Mesodermal cell (in vitro differentiated cells): ENCODE measurements around the gene RHOA.
"Not testable (repeated sequence)": the region's sequence is repeated elsewhere in the genome, so short reads cannot be mapped to it uniquely, and the experiment has no call there.

ENCODE experiments used
- H3K27ac ChIP-seq: 2 replicates; pipeline ENCODE4 v1.7.0; 2013; ENCODE audit warnings: mild to moderate bottlenecking, low read depth, low read length, moderate library complexity; ENCODE audit not compliant: severe bottlenecking
- H3K36me3 ChIP-seq: 2 replicates; pipeline ENCODE4 v1.7.1; 2013; ENCODE audit warnings: mild to moderate bottlenecking, low read length, moderate library complexity; ENCODE audit not compliant: control insufficient read depth, insufficient read depth
- H3K4me1 ChIP-seq: one replicate; pipeline ENCODE4 v1.7.1; 2013; ENCODE audit warnings: mild to moderate bottlenecking, low read length; ENCODE audit not compliant: insufficient read depth, control insufficient read depth, poor library complexity, severe bottlenecking
- H3K4me3 ChIP-seq: 2 replicates; pipeline ENCODE4 v1.7.0; 2013; ENCODE audit warnings: low read length, control low read depth, mild to moderate bottlenecking; ENCODE audit not compliant: insufficient read depth, poor library complexity, severe bottlenecking; ENCODE audit errors: extremely low read depth
- H3K9me3 ChIP-seq: 2 replicates; pipeline ENCODE4 v1.7.1; 2013; ENCODE audit warnings: mild to moderate bottlenecking, low read length, moderate library complexity; ENCODE audit not compliant: control insufficient read depth
- WGBS, 2 experiments: methylation state at CpG; one replicate each; pipeline ENCODE4 v1.1.5; 2013; ENCODE audit warnings: missing lambda C conversion rate in 2 of 2; ENCODE audit not compliant: insufficient coverage in 2 of 2; 5-methylcytosine and 5-hydroxymethylcytosine counted together

The RHOA gene

GRCh38 chr3:49411535-49411967 lies 225 bp downstream of the RHOA start:
- WGBS, 2 experiments = 1% methylated on average over 37 to 59 of the region's 59 CpGs
- H3K9me3 ChIP-seq = no peaks in the 10 kb centered on the region
- H3K27ac ChIP-seq = peak overlapping the region; percentile 95
- H3K4me1 ChIP-seq = peaks cover 14% of the 10 kb centered on the region
- H3K4me3 ChIP-seq = peak overlapping the region; percentile 66
- H3K36me3 ChIP-seq = peaks cover 30% of the 10 kb centered on the region

GRCh38 chr3:49410846-49411534 lies 786 bp downstream of the RHOA start:
- H3K27ac ChIP-seq = peak overlapping the region; percentile 95
- no peaks in the 10 kb centered on the region for H3K9me3 ChIP-seq
- H3K4me1 ChIP-seq = peaks cover 8% of the 10 kb centered on the region
- peak overlapping the region; percentile 66 for H3K4me3 ChIP-seq
- WGBS, 2 experiments = 0% methylated on average over 24 to 26 of the region's 33 CpGs
- peaks cover 27% of the 10 kb centered on the region for H3K36me3 ChIP-seq

GRCh38 chr3:49410066-49410845 lies 1.5 kb downstream of the RHOA start:
- peak overlapping the region; percentile 66 for H3K4me3 ChIP-seq
- peaks cover 20% of the 10 kb centered on the region for H3K36me3 ChIP-seq
- H3K9me3 ChIP-seq = no peaks in the 10 kb centered on the region
- peaks cover 7% of the 10 kb centered on the region for H3K4me1 ChIP-seq
- no peak overlapping the region for H3K27ac ChIP-seq
- 0% methylated on average over 1 of the region's 4 CpGs; no CpG with 5 or more reads in 1 of the 2 experiments for WGBS, 2 experiments

GRCh38 chr3:49406571-49407565 lies 4.9 kb downstream of the RHOA start:
- Histone ChIP-seq H3K4me3 (no peak overlapping the region), H3K4me1 (peaks cover 3% of the 10 kb centered on the region), H3K9me3 (no peaks in the 10 kb centered on the region), H3K27ac (no peak overlapping the region), H3K36me3 (peaks cover 31% of the 10 kb centered on the region)
- WGBS, 2 experiments = 93 to 94% methylated on average over 9 of the region's 17 CpGs

GRCh38 chr3:49405570-49405969 lies 6.2 kb downstream of the RHOA start:
- not testable (repeated sequence) for H3K4me1 ChIP-seq, H3K27ac ChIP-seq, H3K9me3 ChIP-seq, H3K4me3 ChIP-seq
- 82 to 100% methylated on average over 2 to 6 of the region's 9 CpGs for WGBS, 2 experiments
- H3K36me3 ChIP-seq = peaks cover 41% of the 10 kb centered on the region

- Histone ChIP-seq H3K36me3 (peaks cover 32% of the 10 kb centered on the region), H3K9me3 (no peaks in the 10 kb centered on the region), H3K4me1 (peaks cover 3% of the 10 kb centered on the region), H3K27ac (peak overlapping the region; percentile 16), H3K4me3 (no peak overlapping the region)
- 90 to 100% methylated on average over 2 to 4 of the region's 5 CpGs for WGBS, 2 experiments
Measured at GRCh38 chr3:49403891-49404290, 7.9 kb downstream of the RHOA start.

- Histone ChIP-seq H3K9me3 (no peaks in the 10 kb centered on the region), H3K4me1 (no peaks in the 10 kb centered on the region), H3K36me3 (peaks cover 51% of the 10 kb centered on the region), H3K27ac (no peak overlapping the region), H3K4me3 (no peak overlapping the region)
- 86 to 100% methylated on average over 1 of the region's 2 CpGs for WGBS, 2 experiments
Measured at GRCh38 chr3:49401766-49402165, 10.0 kb downstream of the RHOA start.

GRCh38 chr3:49399461-49399860 lies 12.3 kb downstream of the RHOA start:
- no peaks in the 10 kb centered on the region for H3K9me3 ChIP-seq
- WGBS, 2 experiments = 100% methylated on average over 1 of the region's 3 CpGs
- no peaks in the 10 kb centered on the region for H3K4me1 ChIP-seq
- no peak overlapping the region for H3K27ac ChIP-seq
- peaks cover 70% of the 10 kb centered on the region for H3K36me3 ChIP-seq
- H3K4me3 ChIP-seq = no peak overlapping the region

GRCh38 chr3:49397470-49397869 lies 14.3 kb downstream of the RHOA start:
- no peak overlapping the region for H3K4me3 ChIP-seq
- no peak overlapping the region for H3K27ac ChIP-seq
- WGBS, 2 experiments = 91 to 95% methylated on average over 3 of the region's 4 CpGs
- H3K9me3 ChIP-seq = no peaks in the 10 kb centered on the region
- peaks cover 66% of the 10 kb centered on the region for H3K36me3 ChIP-seq
- H3K4me1 ChIP-seq = no peaks in the 10 kb centered on the region

GRCh38 chr3:49391310-49391709 lies 20.5 kb downstream of the RHOA start:
- 84 to 96% methylated on average over 4 to 10 of the region's 10 CpGs for WGBS, 2 experiments
- peaks cover 62% of the 10 kb centered on the region for H3K36me3 ChIP-seq
- H3K4me1 ChIP-seq, H3K27ac ChIP-seq, H3K4me3 ChIP-seq, H3K9me3 ChIP-seq: not testable (repeated sequence)
